ENCODE results near the gene TAS2R40.
"Not testable (repeated sequence)": the region's sequence is repeated elsewhere in the genome, so short reads cannot be mapped to it uniquely, and the experiment has no call there.

TAS2R40 gene

DNA sequence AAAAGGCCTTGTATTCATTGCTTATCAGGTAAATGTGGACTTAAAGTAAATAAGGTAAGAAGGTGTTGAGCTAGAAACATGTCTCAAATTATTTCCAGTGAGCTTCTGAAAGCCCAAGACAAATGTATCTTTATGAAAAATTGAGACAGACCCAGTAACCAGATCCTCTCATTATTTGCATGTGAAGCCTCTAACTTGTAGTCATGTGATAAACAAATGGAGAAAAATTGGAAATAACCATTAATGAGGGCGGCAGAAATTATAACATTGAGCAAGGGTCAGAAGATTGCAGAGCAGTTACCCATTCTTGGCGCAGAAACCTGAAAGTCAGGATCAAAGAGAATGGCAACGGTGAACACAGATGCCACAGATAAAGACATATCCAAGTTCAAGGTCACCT lies at the start of gene TAS2R40:
TSS of gene TAS2R40 (plus strand) at position 301 of the 400 bp plus-strand sequence. CDS start at position 343, 42 bp downstream.
- DNase-seq, result no peak

DNA sequence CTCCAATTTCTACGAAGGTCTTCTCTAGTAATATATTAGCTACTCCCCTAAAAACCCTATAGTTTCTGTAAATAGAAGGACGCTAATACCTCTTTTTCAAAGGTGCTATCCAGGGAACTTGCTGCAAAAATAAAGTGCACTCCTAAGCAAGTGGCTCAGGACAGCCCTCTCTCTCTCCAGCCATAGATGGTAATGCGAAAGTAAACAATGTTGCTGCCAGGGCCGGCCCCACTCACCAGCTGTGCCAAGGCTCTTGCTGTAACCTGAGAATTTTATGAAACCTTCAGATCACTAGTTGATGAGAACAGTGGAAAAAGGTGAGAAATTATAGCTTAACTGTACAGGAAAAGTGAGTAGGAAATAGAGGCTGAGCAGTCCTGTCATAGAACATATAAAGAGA lies 49.5 kb upstream of the TAS2R40 start:
- DNase-seq, result peak; percentile 66

DNA sequence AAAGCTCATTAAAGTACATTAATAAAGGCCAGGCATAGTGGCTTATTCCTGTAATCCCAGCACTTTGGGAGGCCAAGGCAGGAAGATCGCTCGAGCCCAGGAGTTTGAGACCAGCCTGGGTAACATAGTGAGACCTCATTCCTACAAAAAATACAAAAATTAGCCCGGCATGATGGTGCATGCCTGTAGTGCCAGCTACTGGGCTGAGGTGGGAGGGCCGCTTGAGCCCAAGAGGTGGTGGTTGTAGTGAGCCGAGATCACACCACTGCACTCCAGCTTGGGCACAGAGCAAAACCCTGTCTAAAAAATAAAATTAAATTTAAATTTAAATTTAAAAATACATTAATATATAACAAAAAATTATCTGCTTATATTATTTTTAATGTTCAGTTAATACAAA lies 45.7 kb upstream of the TAS2R40 start:
- no peak for DNase-seq

DNA sequence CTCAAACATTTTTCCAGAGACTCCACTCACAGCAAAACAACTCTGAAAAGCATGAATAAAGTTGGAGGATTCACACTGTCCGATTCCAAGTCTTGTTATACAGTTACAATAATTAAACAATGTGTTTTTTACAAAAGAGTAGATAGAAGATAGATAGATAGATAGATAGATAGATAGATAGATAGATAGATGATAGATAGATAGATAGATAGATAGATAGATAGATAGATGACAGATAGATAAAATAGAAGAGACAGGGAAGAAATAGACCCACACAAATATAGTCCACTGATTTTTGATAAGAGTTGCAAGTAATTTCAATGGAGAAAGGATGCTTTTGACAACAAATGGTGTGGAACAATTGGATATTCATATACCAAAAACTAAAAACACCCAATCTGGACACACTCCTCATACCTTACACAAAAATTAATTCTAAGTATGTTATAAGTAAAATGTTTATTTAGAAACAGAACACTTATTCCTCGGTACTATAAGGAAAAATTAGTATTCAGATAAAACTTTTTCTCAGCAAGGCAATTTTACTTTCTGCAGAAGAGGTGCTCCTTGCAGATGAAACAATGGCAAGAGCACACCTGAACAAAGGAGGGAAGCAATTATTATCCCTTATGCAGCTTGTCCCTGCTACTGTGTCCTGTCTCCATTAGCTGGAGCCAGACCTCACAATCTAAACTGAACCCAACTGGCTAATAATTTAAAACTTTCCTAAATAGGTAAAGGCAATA lies 44.3 kb upstream of the TAS2R40 start:
- DNase-seq, result no peak

DNA sequence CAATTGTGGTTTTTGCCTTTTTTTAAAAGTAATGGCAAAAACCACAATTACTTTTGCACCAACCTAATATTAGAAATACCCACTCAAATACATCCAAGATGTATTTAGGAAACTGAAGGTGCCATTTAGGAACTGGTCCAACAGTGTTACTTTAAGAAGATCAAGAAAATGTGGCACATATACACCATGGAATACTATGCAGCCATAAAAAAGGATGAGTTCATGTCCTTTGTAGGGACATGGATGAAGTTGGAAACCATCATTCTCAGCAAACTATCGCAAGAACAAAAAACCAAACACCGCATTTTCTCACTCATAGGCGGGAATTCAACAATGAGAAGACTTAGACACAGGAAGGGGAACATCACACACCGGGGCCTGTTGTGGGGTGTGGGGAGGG lies 41.1 kb upstream of the TAS2R40 start:
- not testable (repeated sequence) for DNase-seq

DNA sequence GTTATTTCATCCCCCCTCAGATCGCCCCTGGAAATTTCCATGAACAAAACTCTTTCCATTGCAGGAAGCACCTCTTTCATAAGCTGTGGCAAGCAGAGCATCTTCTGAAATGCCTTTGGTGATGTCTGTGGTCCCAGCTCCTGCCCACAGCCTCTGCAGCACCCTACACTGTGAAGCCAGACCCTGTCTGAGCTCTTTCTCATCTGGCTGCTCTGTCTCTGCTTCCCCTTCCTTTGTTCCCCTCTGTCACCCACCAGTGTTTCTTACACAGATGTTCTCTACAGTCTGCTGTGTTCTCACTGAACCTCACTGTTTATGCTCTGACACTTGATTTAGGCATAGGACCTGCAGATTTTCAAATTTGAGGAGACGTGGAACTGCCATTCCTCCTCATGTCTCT lies 40.5 kb upstream of the TAS2R40 start:
- no peak for DNase-seq

DNA sequence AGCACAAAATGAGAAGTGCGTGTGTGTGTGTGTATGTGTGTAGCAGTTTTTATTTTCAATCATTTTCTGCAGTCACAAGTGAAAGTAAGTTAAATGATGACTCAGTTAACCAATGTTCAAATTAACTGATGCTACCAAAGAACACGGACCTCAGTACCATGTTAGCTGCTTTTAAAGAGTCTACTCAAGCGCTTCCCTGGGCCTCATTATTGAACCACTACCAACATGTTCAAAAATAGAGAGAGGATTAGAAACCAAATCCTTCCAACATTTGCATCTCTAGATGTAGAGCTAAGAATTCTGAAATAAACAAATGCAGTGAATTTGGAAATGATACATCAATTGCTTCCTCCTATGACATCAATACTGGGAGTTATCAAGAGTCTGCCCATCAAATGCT lies 38.8 kb upstream of the TAS2R40 start, which contains the start of gene TAS2R39:
TSS of gene TAS2R39 (plus strand) at position 396 of the 400 bp plus-strand sequence. CDS start at position 396, 0 bp downstream.
- DNase-seq, result no peak

DNA sequence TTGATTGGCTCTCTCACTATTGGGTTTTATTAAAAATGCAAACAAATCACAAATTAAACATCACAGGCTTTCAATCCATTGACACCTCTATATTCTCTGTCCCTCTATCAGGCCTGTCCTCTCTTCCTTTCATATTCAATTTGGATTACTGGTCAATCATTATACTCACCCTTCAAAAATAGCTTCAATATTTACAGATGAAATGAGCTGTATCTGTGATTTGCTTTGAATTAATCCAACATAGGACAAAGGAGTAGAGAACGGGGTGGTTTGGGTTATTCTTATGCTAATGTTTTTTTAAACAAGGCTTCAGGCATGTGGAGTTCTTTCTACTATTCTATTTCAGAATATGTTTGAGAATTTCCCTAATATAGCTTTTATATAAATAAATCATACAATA lies 36.3 kb upstream of the TAS2R40 start:
- no peak for DNase-seq

DNA sequence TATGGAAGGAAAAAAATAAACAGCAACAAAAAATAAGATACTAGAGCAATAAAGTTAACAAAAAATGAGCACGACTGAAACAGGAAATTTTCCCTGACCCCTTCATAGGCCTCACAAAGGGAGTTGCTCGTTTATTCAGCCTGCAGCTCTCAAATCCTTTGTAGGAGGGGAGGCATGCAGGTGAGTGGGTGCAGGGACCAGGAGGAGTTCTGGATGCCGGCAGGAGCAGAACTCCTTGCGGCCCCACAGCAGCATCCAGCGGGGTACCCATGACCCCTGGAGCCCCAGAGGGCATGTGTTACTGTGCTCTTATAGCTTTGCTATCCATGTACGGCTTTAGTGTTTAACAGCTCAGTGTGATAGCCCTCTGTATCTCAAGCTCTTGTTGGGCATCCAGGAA lies 32.8 kb upstream of the TAS2R40 start:
- peak; percentile 11 for DNase-seq

DNA sequence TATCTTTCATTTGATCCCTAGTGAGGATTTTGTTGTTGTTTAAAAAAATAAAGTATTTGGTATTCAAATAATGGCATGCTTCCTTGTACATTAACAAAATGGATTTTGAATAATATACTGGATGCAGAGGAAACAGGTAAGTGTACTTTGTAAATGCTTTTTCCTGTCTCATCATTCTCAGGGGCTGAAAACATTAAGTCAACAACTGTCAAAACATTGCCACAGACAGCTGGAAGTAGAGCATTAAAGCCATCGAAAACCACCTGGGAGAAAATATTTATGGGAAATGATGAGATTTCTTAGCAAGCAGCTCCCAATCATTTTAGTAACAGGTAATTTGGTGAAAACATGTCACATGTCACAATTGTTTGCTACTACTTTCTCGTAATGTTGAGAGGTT lies 28.0 kb upstream of the TAS2R40 start:
- DNase-seq, result peak; percentile 68

DNA sequence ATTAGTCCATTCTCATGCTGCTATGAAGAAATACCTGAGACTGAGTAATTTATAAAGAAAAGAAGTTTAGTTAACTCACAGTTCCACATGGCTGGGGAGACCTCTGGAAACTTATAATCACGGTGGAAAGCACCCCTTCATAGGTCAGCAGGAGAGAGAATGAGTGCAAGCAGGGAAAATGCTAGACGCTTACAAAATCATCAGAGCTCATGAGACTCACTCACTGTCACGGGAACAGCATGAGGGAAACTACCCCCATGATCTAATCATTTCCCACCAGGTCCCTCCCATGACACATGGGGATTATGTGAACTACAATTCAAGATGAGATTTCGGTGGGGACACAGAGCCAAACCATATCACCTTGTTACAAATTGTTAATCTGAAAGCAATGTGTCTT lies 22.8 kb upstream of the TAS2R40 start:
- no peak for DNase-seq

DNA sequence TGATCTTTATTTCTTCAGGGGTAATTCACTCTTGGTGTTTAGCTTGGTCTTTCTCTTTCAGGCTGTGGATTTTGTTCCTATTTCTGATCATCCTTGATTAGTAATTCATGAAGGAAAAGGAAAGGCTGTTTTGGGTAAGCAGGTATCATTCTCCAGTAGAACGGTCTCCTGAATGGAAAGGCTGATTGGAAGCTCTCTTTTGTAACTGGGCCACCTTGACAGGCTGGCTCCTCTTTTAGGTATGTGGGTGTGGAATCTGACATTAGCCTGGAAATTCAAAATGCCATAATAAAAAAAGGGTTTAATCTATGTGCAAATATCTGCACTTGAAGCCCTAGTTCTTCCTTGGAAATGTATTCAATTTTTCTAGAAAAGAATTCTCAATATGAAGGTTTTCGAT lies 19.7 kb upstream of the TAS2R40 start:
- no peak for DNase-seq

DNA sequence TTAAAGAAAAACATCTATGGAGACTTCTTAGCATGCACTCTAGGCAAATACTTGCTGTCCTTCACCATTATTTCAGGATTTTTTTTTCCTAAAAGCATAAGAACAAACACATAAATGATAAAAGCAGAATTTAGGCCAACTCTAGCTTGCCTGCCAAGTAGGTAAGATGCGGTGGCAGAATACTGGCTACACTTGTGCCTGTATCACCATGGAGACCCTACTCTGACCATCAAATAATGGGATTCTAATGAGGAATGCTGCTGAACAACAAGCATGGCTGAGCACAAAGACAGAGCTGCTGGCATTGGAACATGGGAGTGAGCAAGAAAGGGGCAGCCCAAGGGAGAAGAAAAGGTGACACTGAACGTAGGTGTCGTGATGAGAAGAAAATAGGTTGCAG lies 18.5 kb upstream of the TAS2R40 start:
- no peak for DNase-seq

DNA sequence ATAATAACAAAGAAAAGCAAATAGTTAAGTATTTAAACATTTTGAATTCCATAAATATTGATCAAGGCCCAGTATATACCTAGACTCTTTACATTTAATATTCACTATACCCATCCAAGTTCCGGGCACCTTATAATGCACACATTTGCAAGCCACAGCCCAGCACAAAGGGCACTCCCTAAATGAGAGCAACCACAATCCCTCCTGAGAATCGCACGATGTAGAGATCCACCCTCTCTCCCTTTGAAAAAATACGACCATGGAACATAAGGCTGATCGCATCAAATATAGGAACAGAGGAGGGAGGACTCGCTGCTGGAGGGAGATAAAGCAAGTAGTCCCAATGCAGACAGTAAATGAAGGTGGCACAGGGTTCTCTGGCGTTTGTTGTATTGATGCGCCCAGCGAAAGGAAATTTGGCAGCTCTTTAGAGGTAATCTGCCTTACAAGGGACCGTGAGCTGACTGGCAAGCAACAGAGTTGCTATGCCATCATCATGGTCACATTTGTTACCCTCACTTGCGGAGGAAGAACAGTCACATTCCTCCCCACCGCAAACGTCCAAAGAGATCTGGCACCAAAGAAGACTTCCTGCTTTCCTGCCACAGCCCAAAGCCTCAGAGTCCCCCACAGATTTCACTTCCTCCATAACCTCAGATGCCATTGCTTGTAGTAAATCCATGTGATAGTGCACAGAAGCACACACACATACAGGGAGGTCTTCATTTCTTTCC lies 16.1 kb upstream of the TAS2R40 start:
- no peak for DNase-seq

DNA sequence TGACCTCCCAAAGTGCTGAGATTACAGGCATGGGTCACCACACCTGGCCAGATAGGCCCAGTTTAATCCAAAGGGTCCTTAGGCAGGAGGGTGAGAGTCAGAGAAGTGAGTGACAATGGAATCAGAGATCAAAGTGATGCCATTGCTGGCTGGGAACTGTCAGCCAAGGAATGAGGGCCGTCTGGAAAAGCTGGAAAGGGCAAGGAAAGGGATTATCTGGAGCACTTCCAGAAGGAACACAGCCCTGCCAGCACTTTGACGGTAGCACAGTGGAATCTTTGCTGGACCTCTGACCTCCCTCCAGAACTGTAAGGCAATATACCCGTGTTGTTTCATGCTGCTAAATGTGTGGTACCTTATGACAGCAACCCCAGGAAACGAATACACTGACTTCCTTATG lies 11.3 kb upstream of the TAS2R40 start:
- no peak for DNase-seq

DNA sequence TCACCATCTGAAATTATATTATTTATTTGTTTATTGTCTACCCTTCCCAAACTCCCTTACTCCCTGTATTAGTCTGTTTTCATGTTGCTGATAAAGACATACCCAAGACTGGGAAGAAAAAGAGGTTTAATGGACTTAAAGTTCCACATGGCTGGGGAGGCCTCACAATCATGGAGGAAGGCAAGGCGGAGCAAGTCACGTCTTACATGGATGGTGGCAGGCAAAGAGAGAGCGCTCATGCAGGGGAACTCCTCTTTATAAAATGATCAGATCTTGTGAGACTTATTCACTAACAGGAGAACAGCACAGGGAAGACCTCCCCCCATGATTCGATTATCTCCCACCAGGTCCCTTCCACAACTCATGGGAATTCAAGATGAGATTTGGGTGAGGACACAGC lies 8.4 kb upstream of the TAS2R40 start:
- DNase-seq, result not testable (repeated sequence)

DNA sequence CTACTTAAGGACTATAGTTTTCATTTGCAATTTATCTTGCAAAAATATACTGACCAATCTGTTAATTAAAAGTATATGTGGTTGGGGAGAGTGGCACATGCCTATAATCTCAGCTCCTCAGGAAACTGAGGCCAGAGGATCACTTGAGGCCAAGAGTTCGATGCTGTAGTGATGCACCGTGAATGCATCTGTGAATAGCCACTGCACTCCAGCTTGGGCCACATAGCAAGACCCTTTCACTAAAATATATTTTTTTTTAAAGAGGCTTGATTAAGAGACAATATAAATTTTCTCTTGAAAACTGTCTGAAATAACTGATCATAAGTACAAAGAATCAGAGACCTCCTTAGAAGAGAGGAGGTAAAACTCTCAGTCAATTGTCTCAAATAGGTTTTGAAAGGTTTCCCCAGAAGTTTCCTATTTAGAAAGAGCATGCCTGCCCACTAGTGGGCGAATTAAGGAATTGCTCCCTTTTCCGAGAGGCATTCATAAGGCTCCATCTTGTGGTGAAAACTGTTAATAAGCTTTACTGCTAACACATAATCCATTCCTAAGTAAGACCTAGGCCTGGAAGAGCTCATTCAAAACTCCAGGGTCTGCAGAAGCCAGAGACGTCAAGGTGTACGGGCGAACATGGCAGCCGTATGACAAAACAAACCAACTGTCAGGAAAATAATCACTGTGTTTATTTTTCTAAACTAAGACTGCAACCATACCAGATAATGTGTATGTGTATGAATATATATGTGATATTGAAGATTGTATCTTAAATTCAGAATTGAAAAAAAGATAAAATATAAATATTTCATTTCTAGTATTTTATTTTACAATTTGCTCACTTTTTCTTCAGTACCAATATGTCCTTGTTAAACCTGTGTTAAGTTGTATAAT lies 6.8 kb upstream of the TAS2R40 start:
- peak; percentile 88 for DNase-seq

DNA sequence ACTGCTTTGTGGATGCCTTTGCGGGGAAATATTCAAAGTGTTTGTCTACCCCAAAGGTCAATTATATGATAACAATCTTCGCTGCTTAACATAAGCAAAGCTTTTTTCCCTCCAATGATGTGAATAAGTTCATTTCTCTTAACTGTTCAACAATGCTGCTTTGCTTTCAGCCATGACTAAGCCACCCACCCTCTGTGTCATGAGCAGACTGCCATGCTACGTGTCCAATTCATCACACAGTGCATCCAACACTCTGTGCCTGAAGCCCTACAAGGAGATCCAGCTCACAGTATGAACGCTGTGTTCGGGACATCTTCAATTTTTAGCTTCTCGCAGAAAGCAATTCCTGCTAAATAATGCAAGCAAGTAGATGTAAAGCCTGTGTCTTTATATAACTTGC lies 5.7 kb upstream of the TAS2R40 start:
- DNase-seq, result no peak

DNA sequence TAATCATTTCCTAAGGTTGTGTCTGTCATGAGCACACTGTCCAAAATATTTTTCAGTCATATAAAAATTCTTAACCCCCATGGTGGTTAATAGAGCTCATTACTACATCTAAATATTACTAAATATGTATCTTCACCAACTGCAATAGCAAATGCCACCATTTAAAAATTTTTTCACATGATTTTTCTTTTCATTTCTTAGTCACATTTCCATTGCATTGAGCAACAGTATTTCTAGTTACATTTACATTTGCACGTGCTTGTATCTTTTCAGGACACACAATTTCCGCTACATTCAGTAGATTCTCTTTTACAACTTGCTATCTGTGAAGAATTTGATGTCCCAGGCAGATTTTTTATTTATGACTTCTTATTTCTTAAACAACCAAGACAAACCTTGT lies 5.2 kb upstream of the TAS2R40 start:
- DNase-seq, result no peak

DNA sequence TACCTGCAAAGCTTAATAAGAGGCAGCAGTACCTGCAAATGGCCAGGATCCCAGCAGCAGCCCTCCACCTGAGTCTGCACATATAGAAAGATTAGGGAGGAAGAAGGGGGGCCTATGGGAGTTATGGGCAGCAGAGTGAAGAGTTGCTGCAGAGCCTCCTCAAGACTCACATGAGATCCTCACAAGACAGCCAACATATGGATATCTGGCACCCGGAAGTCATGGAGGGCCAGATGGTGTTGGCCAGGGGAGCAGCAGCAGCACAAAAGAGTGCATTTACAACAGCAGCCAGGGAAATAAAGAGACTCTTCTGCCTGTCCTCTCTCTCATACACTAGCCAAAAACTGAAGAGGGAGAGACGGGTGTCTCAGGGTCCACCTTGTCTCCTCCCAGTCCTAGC lies 4.0 kb upstream of the TAS2R40 start:
- DNase-seq, result no peak

DNA sequence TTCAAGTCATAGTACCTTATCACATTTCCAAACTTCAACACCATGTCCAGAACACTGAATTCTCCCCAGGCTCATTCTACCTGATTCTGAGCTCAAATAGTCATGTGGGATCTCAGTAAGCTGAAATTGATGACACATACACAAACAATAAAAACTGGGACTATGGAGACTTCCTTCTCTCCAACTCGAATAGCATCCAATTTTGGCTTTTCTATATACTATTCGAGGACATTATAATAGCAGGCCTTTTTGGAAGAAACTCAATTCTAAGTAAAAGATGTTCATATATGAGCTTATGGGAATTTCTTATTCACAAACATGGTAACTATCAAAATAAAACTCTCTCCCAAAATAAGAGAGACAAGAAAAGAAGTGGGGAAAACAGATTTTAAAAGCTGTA lies 551 bp upstream of the TAS2R40 start:
- no peak for DNase-seq

DNA sequence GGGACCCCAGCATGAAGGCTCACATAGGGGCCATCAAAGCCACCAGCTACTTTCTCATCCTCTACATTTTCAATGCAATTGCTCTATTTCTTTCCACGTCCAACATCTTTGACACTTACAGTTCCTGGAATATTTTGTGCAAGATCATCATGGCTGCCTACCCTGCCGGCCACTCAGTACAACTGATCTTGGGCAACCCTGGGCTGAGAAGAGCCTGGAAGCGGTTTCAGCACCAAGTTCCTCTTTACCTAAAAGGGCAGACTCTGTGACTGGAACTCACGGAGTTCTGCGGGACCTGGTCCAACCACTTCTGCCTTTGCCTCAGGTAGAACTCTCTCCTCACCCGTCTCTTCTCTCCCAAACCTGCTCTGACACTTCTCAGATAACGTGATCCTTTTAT lies 945 bp downstream of the TAS2R40 start:
- DNase-seq, result no peak

DNA sequence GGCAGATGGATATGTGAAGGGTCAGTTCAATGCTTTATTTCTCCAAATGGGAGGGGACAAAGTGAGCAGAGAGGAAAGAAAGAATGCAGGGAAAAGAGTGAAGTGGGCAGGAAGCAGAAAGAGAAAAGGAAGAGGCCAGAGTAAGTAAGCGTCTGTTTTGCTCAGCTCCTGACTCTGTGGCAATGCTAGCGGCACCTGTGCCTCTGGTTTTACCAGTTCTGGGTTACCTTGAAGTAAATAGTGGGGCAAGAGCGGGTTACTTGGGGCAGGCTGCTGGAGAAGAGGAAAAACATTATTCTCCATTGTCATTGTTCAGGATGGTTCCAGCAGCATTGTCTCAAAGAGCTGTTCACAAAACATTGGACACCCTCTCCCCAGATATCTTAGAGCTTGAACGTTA lies 1.9 kb downstream of the TAS2R40 start:
- no peak for DNase-seq

DNA sequence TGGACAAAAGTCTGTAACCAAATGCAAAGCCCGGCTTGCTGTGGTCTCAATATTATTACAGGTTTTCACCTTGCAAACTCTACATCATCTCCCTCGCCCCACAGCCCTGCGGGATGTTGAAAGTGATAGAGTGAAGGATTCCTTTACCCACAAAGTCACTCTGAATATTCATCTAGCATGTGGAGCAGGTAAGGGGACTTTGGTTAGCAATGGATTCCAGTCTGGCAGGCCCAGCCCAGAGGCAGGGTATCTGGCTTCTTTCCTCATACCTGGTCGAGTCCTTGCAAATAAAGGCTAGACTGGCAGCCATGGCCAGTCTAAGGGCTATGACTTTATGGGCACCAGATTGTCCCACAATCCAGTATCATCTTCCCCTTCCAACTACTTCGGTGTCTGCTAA lies 3.2 kb downstream of the TAS2R40 start:
- DNase-seq, result no peak

Data from NCI-H748 treated with DMSO at 0.1 percent for 48 hours (cell line).